HepG2 (cell line): ENCODE results near the gene FKBP1A. TPM values are rescaled to one million over a fixed set of nuclear protein-coding genes. Genes with fewer than 3 reads are reported as not detected.

Experiments used
- ARID2 ChIP-seq: sonication (generic); formaldehyde crosslinking; IDR thresholded peaks from 2 replicates; pipeline ENCODE4 v1.8.1; 2022; ENCODE audit warnings: mild to moderate bottlenecking, missing genetic modification reagents, borderline replicate concordance
- ARNT2 ChIP-seq: sonication (generic); formaldehyde crosslinking; IDR thresholded peaks from 2 replicates; pipeline ENCODE4 v1.8.0; 2022; ENCODE audit warnings: mild to moderate bottlenecking, low read depth, missing genetic modification reagents, moderate library complexity
- CBX5 ChIP-seq: sonication (generic); formaldehyde crosslinking; IDR thresholded peaks from 2 replicates; pipeline ENCODE4 v1.4.0; 2020; ENCODE audit warnings: missing genetic modification reagents, borderline replicate concordance
- CC2D1A ChIP-seq: sonication (generic); formaldehyde crosslinking; IDR thresholded peaks from 2 replicates; pipeline ENCODE4 v1.8.1; 2023; ENCODE audit warnings: mild to moderate bottlenecking, missing genetic modification reagents
- CHD4 ChIP-seq: fragments of 200-600 bp; sonication (generic); IDR thresholded peaks from 2 replicates; pipeline ENCODE4 v1.7.0; 2017; ENCODE audit warnings: mild to moderate bottlenecking, low read length, borderline replicate concordance
- FOXC1 ChIP-seq: sonication (generic); formaldehyde crosslinking; IDR thresholded peaks from 2 replicates; pipeline ENCODE4 v1.8.0; 2022; ENCODE audit warnings: mild to moderate bottlenecking, missing genetic modification reagents, borderline replicate concordance
- HOXA9 ChIP-seq: sonication (generic); formaldehyde crosslinking; IDR thresholded peaks from 2 replicates; pipeline ENCODE4 v1.8.1; 2022; ENCODE audit warnings: missing genetic modification reagents, mild to moderate bottlenecking, moderate library complexity, borderline replicate concordance
- MIXL1 ChIP-seq: IDR thresholded peaks from 2 replicates; pipeline ENCODE4 v1.6.1; 2016
- NBN ChIP-seq: fragments of 450-650 bp; conservative IDR thresholded peaks from 2 replicates; pipeline ENCODE4 v1.6.1; 2017
- NCOA1 ChIP-seq: sonication (generic); formaldehyde crosslinking; IDR thresholded peaks from 2 replicates; pipeline ENCODE4 v1.9.0; 2021; ENCODE audit warnings: missing genetic modification reagents
- NRL ChIP-seq: sonication (generic); formaldehyde crosslinking; IDR thresholded peaks from 2 replicates; pipeline ENCODE4 v1.5.0; 2020; ENCODE audit warnings: missing genetic modification reagents, mild to moderate bottlenecking, moderate library complexity, borderline replicate concordance
- TBX3 ChIP-seq: fragments of 450-650 bp; IDR thresholded peaks from 2 replicates; pipeline ENCODE4 v1.6.1; 2017; ENCODE audit warnings: antibody characterized with exemption, mild to moderate bottlenecking, inconsistent platforms, borderline replicate concordance
- THAP11 ChIP-seq: IDR thresholded peaks from 2 replicates; pipeline ENCODE4 v1.6.1; 2016; ENCODE audit warnings: missing biosample characterization, missing genetic modification reagents
- ZFY ChIP-seq: sonication (generic); formaldehyde crosslinking; IDR thresholded peaks from 2 replicates; pipeline ENCODE4 v1.4.0; 2020; ENCODE audit warnings: missing genetic modification reagents
- ZKSCAN1 ChIP-seq: fragments of 150-350 bp; IDR thresholded peaks from 2 replicates; pipeline ENCODE4 v1.6.1; 2014; ENCODE audit warnings: low read length
- ZNF570 ChIP-seq: sonication (generic); formaldehyde crosslinking; IDR thresholded peaks from 2 replicates; pipeline ENCODE4 v1.4.0; 2020; ENCODE audit warnings: mild to moderate bottlenecking, missing genetic modification reagents, borderline replicate concordance
- ZNF629 ChIP-seq: sonication (generic); formaldehyde crosslinking; conservative IDR thresholded peaks from 2 replicates; pipeline ENCODE4 v1.5.0; 2020; ENCODE audit warnings: missing genetic modification reagents
- ZNF713 ChIP-seq: sonication (generic); formaldehyde crosslinking; IDR thresholded peaks from 2 replicates; pipeline ENCODE4 v1.4.0; 2020; ENCODE audit warnings: mild to moderate bottlenecking, missing genetic modification reagents
- ZNF792 ChIP-seq: IDR thresholded peaks from 2 replicates; pipeline ENCODE4 v1.6.1; 2016
- polyA plus RNA-seq, 8 experiments: library from polyadenylated mRNA; depleted of rRNA in 3 of 8; stranded (reverse) in 7 of 8; unstranded in 1 of 8; fragments of >200 nt; fragmentation: Illumina TruSeq in 4 of 8; extraction: Trizol in 4 of 8; gene quantifications; 2 replicates each; pipeline versions ENCODE4 v1.2.1 to v1.2.3, GENCODE V29; 2011 to 2016; ENCODE audit warnings: low read depth in 4 of 8, missing spikeins in 1 of 8, mixed read lengths in 1 of 8; ENCODE audit not compliant: insufficient read depth in 1 of 8
- total RNA-seq, 5 experiments: library from RNA; depleted of rRNA; stranded (reverse); fragments of >200 nt; fragmentation: Illumina TruSeq; extraction: Trizol; gene quantifications; 2 replicates each; pipeline ENCODE4 v1.2.3, GENCODE V29; 2016; ENCODE audit warnings: low read depth in 1 of 5
- TF ChIP-seq, protein P1 (sequence below): sonication (generic); formaldehyde crosslinking; IDR thresholded peaks from 2 replicates; pipeline ENCODE4 v1.5.0; 2020; ENCODE audit warnings: missing genetic modification reagents
- TF ChIP-seq, protein P2 (sequence below): sonication (generic); formaldehyde crosslinking; IDR thresholded peaks from 2 replicates; pipeline ENCODE4 v1.8.0; 2022; ENCODE audit warnings: low read depth, missing genetic modification reagents
- TF ChIP-seq, protein P3 (sequence below): sonication (generic); IDR thresholded peaks from 2 replicates; pipeline ENCODE4 v1.6.1; 2016; ENCODE audit warnings: low read depth, borderline replicate concordance
- TF ChIP-seq, protein P4 (sequence below): sonication (generic); formaldehyde crosslinking; IDR thresholded peaks from 2 replicates; pipeline ENCODE4 v1.5.0; 2020; ENCODE audit warnings: mild to moderate bottlenecking, missing genetic modification reagents, borderline replicate concordance

Gene FKBP1A
- total and polyA plus RNA-seq, 2 of the 13 experiments (the other 11 are each of a cell fraction or from before 2014, with no cell fraction given), result 119 to 468 TPM

DNA sequence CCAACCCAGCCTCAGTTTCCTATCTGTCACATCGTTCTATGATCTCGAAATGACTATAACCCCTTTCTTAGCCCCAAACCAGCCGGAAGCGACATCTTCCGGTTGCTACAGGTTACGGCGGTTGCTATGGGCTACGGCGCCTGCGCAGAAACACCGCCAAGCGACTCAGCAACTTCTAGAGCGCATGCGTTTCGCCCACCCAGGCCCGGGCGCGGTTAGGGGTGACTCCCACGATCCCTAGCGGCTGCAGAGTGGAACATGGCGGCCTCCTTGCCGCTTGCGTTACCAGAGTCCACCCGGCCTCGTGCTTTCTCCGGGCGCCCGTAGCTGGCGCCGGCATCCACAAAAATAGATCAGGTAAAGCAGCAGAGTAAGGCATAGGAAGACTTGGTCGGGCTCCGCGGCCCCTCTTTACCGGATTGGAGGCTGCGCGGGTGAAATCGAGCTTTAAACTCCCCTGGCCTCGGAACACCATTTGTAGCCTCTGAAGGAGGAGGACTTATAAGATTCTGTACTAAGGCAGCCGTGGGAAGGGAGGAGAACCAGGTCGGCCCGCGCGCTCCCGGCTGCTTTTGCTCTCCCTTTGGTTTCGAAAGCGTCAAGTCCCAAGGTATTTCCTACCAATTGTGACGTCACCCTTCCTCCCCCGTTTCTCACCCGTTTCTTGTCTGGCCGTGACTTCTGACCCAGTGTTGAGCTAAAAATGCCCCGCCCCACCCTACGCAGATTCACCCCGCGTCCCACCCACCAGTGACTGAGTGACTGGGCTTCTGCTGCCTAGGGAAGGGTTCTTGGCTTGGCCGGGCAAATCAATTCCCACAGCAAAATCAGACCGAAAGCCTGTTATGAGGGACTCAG is 67.5 kb downstream of the FKBP1A start (continued):
- TF ChIP-seq ARNT2 (peak; percentile 48; the same call in 1 of the 2 replicates), MIXL1 (CRISPR knock-in tag) (no peak; the same call in 1 of the 2 replicates), ARID2 (no peak), ZNF713 (CRISPR knock-in tag) (peak; percentile 74; the same call in 1 of the 2 replicates), TBX3 (no peak; the same call in 1 of the 2 replicates), CHD4 (no peak; the same call in 1 of the 2 replicates), ZNF792 (peak; percentile 87), THAP11 (CRISPR knock-in tag) (peak; percentile 89), CC2D1A (CRISPR knock-in tag) (no peak), NRL (CRISPR knock-in tag) (peak; percentile 88), NCOA1 (CRISPR knock-in tag) (peak; percentile 16; the same call in 1 of the 2 replicates), ZNF629 (CRISPR knock-in tag) (peak; percentile 23; the same call in 1 of the 2 replicates), ZFY (CRISPR knock-in tag) (peak; percentile 95), FOXC1 (CRISPR knock-in tag) (no peak; the same call in 1 of the 2 replicates), CBX5 (peak; percentile 45; the same call in 1 of the 2 replicates), ZNF570 (CRISPR knock-in tag) (no peak), NBN (no peak), HOXA9 (CRISPR knock-in tag) (no peak), ZKSCAN1 (no peak)
- TF ChIP-seq, protein P1, sequence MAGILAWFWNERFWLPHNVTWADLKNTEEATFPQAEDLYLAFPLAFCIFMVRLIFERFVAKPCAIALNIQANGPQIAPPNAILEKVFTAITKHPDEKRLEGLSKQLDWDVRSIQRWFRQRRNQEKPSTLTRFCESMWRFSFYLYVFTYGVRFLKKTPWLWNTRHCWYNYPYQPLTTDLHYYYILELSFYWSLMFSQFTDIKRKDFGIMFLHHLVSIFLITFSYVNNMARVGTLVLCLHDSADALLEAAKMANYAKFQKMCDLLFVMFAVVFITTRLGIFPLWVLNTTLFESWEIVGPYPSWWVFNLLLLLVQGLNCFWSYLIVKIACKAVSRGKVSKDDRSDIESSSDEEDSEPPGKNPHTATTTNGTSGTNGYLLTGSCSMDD (CRISPR knock-in tag), result no peak
- TF ChIP-seq, protein P2, sequence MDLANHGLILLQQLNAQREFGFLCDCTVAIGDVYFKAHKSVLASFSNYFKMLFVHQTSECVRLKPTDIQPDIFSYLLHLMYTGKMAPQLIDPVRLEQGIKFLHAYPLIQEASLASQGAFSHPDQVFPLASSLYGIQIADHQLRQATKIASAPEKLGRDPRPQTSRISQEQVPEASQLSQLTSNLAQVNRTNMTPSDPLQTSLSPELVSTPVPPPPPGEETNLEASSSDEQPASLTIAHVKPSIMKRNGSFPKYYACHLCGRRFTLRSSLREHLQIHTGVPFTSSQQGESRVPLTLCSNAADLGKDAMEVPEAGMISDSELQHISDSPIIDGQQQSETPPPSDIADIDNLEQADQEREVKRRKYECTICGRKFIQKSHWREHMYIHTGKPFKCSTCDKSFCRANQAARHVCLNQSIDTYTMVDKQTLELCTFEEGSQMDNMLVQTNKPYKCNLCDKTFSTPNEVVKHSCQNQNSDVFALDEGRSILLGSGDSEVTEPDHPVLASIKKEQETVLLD (CRISPR knock-in tag), result no peak
- TF ChIP-seq, protein P3, sequence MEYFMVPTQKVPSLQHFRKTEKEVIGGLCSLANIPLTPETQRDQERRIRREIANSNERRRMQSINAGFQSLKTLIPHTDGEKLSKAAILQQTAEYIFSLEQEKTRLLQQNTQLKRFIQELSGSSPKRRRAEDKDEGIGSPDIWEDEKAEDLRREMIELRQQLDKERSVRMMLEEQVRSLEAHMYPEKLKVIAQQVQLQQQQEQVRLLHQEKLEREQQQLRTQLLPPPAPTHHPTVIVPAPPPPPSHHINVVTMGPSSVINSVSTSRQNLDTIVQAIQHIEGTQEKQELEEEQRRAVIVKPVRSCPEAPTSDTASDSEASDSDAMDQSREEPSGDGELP, result no peak
- TF ChIP-seq, protein P4, sequence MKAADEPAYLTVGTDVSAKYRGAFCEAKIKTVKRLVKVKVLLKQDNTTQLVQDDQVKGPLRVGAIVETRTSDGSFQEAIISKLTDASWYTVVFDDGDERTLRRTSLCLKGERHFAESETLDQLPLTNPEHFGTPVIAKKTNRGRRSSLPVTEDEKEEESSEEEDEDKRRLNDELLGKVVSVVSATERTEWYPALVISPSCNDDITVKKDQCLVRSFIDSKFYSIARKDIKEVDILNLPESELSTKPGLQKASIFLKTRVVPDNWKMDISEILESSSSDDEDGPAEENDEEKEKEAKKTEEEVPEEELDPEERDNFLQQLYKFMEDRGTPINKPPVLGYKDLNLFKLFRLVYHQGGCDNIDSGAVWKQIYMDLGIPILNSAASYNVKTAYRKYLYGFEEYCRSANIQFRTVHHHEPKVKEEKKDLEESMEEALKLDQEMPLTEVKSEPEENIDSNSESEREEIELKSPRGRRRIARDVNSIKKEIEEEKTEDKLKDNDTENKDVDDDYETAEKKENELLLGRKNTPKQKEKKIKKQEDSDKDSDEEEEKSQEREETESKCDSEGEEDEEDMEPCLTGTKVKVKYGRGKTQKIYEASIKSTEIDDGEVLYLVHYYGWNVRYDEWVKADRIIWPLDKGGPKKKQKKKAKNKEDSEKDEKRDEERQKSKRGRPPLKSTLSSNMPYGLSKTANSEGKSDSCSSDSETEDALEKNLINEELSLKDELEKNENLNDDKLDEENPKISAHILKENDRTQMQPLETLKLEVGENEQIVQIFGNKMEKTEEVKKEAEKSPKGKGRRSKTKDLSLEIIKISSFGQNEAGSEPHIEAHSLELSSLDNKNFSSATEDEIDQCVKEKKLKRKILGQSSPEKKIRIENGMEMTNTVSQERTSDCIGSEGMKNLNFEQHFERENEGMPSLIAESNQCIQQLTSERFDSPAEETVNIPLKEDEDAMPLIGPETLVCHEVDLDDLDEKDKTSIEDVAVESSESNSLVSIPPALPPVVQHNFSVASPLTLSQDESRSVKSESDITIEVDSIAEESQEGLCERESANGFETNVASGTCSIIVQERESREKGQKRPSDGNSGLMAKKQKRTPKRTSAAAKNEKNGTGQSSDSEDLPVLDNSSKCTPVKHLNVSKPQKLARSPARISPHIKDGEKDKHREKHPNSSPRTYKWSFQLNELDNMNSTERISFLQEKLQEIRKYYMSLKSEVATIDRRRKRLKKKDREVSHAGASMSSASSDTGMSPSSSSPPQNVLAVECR (CRISPR knock-in tag), result peak; percentile 89; the same call in 1 of the 2 replicates
